GM21528 (cell line): ENCODE results near the gene MOSPD3.

Experiments
- ATAC-seq: cut with Tn5 transposase; IDR thresholded peaks from one replicate; pipeline ENCODE4 v1.9.1; 2021; ENCODE audit warnings: mild to moderate bottlenecking, moderate library complexity; ENCODE audit not compliant: unreplicated experiment, low FRiP score

The MOSPD3 gene

DNA sequence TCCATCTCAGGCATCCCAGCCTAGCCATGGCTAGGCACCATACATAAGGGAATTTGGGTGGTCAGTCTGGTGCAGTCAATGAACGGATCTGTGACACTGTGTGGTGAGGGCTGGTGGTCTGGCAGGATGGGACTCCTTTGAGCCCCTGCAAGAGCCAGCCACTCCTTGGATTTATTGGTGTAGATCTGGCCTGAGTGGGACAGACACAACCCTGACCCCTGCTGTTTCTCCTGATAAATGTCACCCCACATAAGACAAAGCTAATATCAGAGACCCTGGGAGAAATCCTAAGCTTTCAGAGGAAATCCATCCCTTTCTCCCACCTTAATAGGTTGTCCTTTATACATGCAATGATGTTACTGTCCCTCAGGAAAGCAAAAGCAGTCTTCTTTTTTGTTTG, 23.9 kb upstream of the MOSPD3 start:
- ATAC-seq, result no peak

DNA sequence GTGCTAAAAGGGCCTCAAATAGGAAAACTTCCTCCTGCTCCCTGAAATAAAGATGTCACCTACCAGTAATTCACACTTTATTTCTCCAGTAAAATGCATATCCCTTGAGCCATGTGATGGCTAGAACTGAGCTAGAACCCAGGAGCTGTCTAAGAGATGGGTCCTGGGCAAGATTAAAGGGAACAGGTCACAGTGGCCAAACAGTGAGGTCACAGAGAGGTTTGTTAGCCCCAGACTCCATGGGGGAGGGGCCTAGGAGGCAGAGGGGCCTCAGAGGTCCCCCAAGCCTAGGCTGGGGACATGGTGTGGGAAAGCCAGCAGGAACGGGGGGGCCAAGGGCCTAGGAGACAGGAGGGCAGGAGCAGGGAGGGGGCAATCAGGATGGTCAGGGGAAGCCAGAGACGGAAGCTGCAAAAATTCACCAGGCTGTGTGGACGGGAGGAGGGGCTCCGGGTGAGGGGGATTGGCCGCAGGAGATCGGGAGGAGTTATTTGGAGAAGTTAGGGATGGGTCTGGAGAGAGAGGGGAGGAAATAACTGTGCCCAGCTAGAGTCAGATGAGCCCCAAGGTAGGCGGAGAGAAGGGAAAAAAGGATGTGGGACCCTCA, 22.9 kb upstream of the MOSPD3 start:
- ATAC-seq, result no peak

DNA sequence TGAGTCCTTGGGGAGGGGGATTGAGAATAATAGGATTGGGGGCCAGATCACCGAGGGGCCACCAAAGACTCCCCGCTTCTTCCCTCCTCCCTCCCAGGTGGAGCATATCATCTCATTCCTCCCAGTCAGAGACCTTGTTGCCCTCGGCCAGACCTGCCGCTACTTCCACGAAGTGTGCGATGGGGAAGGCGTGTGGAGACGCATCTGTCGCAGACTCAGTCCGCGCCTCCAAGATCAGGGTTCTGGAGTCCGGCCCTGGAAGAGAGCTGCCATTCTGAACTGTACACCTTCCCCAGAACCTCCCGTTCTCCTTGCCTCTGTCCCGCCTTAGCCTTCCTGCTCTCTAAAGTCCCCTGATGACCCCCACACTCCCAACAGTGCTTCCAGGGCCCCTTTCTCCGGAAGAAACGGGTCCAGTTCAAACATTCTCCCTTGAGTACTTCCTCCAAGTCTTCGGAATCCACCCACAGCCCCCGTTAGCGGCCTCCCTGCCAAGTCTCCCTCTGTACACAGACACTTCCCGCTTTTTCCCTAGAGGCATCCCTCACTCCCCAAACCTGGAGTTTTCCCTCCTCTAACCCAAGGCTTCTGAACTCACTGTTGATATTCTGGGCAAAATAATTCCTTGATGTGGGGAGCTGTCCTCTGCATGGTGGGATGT, 22.1 kb upstream of the MOSPD3 start:
- no peak for ATAC-seq

DNA sequence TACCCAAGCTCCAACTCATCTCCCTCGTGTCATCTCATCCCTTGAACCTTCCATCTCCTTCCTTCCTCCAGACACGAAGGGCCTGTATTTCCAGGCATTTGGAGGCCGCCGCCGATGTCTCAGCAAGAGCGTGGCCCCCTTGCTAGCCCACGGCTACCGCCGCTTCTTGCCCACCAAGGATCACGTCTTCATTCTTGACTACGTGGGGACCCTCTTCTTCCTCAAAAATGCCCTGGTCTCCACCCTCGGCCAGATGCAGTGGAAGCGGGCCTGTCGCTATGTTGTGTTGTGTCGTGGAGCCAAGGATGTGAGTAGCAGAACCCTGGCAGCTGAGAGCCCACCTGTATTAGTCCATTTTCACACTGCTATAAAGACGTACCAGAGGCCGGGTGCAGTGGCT, 20.7 kb upstream of the MOSPD3 start:
- ATAC-seq, result no peak

DNA sequence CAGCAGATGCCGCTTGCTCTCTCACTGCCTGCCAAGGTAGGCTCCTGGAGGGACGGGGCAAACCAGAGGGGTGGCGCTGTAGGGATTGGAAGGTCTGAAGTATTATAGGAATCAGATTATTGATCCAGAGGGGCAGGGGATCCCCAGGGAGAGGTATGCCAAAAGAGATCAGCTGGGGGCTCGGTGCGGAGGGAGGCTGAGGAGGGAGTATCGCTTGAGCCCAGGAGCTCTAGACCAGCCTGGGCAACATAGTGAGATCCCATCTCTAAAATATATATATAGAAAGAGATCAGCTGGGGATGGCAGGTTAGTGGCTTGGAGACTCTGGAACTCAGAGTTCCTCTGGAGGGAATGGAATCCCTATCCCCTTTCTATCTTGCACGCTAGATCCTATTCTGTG, 17.2 kb upstream of the MOSPD3 start:
- no peak for ATAC-seq

DNA sequence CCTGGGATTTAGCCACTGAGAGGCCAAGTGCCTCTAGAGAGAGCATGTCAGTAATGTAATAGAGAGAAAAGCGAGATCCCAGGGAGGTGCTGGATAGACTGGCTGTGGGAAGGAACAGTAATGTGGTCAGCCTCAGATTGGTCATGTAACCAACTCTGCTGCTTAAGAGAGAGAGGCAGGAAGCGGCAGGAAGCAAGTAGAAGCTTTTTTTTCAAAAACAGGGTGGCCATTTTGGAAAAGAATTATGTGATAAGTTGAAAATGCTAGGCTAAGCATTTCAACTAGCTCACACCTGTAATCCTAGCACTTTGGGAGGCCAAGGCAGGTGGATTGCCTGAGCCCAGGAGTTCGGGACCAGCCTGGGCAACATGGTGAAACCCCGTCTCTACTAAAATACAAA, 13.9 kb upstream of the MOSPD3 start:
- no peak for ATAC-seq

DNA sequence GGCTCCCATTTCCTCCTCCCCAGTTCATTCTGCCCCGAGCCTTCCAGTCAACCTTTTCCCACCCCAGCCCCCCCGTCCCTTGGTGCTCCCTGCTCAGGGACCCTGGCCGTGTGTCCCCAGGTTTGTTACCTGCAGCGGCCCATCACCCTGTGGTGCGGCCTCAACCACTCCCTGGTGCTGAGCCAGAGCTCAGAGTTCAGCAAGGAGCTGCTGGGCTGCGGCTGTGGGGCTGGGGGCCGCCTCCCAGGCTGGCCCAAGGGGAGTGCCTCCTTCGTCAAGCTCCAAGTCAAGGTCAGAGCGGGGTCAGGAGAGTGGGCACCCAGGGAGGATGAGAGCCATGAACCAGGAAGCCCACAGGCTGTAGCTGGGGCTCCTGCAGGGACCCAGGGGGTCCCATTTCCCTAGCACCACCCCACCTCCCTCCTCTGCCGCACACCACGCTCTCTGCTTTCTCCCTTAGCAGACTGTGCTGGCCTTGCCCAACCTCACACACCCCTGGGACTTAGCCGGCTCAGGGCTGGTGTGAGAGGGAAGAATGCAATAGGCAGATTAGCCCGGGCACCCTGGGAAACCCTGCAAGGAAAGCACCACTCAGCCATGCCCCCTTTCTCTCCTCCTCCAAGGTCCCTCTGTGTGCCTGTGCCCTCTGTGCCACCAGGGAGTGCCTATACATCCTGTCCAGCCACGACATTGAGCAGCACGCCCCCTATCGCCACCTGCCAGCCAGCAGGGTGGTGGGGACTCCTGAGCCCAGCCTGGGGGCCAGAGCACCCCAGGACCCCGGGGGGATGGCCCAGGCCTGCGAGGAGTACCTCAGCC, 12.2 kb upstream of the MOSPD3 start:
- ATAC-seq, result no peak

DNA sequence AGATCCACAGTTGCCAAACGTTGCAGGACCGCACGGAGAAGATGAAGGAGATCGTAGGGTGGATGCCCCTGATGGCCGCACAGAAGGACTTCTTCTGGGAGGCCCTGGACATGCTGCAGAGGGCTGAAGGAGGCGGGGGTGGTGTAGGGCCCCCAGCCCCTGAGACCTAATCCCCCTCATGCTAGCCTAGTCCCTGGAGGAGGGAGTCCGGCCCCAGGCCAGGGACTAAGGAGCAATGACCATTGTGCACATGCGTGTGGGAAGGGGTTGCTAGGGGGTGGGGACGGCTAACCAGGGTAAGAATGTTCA, 11.7 kb upstream of the MOSPD3 start:
- ATAC-seq, result no peak

DNA sequence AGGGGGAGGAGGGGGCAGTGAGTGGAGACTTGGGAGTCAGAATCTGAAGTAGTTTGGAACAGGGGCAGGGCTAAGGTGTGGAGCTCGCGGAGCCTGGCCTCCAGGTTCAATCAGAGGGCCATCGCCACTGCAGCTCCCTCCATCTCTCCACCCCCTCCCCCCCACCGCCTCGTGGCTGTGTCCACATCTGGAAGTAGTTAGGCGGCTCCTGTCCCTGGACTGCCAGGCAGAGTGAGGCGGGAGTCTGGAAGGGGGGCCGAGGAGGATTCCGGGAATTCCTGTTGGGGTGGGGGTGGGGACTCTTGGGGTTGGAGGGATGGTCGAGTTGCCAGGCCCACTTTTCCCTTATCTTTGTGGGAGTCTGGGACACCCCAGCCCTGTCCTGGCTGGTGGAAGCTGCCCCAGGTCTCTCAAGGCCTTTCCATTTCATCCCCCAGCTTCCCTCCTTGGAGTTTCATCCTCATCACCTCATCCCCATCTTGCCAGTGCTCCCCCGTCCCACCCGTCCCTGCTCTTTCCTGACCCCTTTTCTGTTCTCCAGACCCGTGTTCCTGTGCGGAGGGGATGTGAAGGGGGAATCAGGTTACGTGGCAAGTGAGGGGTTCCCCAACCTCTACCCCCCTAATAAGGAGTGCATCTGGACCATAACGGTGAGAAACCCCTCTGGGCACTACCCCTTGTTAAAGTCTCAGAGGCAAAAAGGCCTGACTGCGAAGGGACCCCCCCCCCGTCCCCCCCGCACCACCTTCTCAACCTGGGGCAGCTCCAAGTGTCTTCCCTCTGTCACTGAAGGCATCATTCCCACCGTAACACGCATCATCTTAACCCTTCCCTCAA, 9.2 kb upstream of the MOSPD3 start:
- no peak for ATAC-seq

DNA sequence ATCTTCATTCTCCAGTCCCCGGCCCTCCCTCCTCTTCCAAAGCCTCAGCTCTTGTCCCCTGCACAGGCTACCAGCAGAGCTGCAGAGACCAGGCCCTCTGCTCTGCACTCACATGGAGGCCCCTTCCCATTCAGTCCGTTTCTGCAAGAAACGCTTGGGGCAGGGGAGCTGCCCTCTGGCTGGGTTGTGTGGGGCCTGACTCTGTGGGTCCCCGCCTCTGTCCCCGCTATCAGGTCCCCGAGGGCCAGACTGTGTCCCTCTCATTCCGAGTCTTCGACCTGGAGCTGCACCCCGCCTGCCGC, 8.7 kb upstream of the MOSPD3 start:
- ATAC-seq, result no peak

DNA sequence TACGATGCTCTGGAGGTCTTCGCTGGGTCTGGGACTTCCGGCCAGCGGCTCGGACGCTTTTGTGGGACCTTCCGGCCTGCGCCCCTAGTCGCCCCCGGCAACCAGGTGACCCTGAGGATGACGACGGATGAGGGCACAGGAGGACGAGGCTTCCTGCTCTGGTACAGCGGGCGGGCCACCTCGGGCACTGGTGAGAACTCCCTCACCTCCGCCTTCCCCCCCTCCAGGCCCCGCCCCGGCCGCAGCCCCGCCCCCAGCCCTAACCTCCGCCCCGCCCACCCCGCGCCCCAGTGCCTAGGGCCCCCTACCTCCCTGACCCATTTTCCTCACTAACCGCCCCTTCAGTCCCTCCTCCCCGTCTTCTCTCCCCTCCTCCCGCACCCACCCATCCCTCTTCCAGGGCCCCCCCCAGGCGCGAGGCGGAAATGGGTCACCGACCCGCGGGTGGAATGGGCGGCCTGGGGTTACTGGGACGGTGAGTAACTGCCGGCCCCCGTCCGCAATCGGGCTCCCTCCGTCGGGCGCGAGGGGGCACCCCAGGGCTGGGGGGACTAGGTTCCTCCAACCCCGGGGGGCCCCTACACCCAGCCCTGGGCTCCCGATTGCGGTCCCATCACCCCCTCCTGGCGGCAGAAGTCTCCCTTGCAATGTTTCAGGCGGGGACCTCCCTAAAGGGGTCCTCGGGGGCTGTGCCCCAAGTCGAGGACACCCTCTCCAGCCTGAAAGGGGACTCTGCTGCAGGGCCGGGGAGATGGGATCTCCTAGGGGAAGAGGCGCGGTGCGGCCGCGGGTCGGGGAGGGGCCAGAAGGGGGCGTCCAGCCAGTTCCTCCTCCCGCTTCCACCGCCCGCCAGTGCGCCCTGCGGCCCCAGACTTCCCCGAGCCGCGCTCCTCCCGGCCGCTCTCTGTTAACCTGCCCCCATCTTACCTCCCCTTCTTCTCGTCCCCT, 8.0 kb upstream of the MOSPD3 start:
- no peak for ATAC-seq

DNA sequence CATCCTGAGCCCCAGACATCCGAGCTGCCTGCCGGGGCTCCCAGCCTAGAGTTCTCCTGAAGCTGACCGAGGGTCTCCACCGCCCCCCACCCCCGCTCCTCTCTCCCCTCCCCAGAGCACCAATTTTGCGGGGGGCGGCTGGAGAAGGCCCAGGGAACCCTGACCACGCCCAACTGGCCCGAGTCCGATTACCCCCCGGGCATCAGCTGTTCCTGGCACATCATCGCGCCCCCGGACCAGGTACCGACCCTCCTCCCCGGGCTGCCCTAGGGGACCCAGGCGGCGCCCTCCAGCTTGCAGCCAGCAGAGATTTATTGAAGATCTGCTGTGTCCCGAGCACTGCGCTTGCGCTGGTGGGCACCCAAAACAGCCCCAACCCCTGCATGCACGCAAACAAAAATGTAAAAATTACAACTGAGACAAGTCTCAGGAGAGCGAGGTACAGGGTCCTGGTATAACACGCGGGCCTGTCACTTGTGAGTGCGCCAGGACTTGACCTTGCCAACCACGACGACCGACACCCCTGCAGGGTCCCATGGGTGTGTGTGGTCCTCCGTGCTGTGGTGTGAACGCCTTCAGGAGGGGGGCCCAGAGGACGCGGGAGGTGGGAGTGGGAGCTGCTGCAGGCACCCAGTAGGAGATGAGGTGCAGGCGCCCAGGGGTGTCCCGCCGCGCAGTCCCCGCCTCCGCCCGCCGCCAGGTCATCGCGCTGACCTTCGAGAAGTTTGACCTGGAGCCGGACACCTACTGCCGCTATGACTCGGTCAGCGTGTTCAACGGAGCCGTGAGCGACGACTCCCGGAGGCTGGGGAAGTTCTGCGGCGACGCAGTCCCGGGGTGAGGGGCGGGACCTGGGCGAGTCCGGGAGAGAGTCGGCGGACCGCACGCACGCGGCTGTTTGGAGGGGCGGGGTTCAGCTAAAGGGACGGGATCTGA, 7.1 kb upstream of the MOSPD3 start:
- no peak for ATAC-seq

DNA sequence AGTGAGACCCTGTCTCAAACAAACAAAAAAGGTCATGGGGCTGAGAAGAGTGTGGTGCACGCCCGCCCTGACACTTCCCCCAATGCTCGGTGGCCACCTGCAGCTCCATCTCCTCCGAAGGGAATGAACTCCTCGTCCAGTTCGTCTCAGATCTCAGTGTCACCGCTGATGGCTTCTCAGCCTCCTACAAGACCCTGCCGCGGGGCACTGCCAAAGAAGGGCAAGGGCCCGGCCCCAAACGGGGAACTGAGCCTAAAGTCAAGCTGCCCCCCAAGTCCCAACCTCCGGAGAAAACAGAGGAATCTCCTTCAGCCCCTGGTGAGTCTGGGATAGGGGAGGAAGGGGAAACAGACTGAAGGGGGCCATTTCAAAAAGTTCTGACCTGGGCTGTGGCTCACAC, 6.0 kb upstream of the MOSPD3 start:
- no peak for ATAC-seq

DNA sequence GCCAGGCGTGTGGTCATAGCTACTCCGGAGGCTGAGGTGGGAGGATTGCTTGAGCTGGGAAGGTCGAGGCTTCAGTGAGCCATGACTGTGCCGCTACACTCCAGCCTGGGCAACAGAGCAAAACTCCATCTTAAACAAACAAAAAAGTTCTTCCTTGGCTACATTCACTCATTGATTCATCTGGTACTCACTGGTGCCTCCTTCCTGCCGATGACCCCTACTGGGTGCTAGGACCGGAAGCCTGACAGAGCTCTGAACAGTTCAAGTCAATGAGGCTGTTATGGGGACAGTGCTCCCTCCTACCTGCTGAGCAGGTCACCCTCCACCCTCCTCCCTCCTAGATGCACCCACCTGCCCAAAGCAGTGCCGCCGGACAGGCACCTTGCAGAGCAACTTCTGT, 5.2 kb upstream of the MOSPD3 start:
- ATAC-seq, result no peak

DNA sequence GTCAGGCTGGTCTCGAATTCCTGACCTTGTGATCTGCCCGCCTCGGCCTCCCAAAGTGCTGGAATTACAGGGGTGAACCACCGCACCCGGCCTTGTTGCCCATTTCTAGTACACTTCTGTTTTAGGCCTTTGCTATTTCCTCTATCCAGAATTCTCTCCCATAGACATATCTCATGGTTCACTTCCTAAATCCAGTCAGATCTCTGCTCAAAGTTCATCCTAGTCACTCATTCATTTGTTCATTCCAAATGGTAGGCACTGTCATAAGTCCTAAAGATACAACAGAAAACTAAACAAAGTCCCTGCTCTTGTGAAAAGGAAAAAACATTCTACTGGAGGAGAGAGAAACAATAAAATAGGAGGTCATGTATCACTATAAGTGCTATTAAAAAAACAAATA, 2.4 kb upstream of the MOSPD3 start:
- no peak for ATAC-seq

DNA sequence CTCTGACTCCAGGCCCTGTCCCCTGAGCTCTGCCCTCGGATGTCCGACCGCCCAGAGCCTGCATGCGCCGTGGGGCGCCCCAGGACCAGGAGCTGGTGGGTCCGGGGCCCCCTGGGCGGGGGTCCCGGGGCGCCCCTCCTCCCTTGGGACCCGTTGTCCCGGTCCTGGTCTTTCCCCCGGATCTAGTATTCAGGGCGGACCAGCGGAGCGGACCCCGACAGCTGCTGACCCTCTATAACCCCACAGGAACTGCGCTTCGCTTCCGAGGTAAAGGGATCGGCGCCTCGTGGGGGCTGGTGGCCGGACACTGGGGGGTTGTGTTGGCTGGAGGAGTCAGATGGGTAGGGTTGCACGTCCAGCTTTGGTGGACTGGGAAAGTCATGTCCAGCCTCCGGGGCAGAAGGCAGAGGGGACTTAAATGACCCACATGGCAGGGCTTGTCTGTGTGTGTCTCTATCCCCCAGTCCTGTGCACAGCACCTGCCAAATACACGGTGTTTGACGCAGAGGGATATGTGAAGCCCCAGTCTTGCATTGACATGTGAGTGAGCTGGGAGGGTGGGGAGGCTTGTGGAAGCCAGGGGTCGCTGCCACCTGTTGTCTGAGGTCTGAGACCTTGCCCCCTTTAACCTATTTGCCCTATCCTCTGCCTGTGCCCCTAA, 520 bp downstream of the MOSPD3 start:
- ATAC-seq, result no peak

DNA sequence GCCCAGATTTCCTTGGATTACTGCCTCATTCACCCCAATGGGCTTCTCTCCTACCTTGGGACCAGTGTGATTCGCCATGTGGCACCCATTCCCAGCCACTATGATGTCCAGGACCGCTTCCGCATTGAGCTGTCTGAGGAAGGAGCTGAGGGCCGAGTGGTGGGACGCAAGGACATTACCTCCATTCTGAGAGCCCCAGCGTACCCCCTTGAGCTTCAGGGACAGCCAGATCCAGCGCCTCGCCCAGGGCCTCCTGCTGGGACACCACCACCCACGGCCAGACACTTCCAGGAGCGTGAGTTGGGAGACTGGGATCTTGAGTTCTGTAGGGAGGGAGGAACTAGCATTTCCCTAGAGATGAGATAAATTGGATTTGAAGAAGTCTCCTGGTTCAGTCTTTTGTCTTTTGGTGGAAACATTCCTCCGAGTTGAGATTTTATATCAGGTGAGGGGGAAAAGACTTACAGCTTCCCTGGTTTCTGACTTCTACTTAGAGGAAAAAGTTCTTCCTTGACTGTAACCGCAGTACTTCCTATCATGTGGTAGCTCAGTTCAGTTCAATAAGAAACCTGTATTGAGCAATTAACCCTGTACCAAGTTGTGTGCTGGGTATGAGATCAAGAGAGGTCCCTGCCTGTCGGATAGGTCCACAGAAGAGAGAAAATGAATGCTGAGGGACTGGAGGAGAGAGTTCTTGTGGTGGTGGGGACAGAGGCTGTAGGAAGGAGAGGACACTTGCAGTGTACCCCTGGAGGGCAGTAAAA, 1.3 kb downstream of the MOSPD3 start:
- no peak for ATAC-seq

DNA sequence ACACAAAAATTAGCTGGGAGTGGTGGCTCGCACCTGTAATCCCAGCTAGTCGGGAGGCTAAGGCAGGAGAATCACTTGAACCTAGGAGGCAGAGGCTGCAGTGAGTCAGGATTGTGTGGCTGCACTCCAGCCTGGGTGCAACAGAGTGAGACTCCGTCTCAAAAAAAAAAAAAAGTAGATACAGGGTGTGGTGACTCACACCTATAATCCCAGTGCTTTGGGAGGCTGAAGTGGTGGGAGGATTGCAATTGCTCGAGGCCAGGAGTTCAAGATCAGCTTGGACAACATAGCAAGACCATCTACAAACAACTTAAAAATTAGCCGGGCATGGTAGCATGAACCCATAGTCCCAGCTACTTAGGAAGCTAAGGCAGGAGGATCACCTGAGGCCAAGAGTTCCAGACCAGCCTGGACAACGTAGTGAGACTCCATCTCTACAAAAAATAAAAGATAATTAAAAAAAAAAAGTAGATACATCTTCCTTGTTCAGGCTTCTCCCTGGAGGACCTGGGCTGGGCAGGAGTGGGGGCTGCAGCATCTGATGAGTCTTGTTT, 2.0 kb downstream of the MOSPD3 start:
- ATAC-seq, result no peak
